Fibroblast of the aortic adventitia (primary cell): ENCODE results near the gene IMMP2L. TPM values are rescaled to one million over a fixed set of nuclear protein-coding genes. Genes with fewer than 3 reads are reported as not detected.

Source experiments
- DNase-seq: peaks from one replicate; pipeline ENCODE4 v3.0.0-alpha.2; 2010; ENCODE audit warnings: low read depth
- H3K4me3 ChIP-seq: 2 replicates; pipeline ENCODE4 v1.5.1; 2011; ENCODE audit warnings: low read depth, mild to moderate bottlenecking, control low read depth, low read length, moderate library complexity
- CTCF ChIP-seq: IDR thresholded peaks from 2 replicates; pipeline ENCODE4 v1.5.1; 2011; ENCODE audit warnings: mild to moderate bottlenecking, low read length, control low read depth, inconsistent platforms; ENCODE audit not compliant: insufficient read depth
- total RNA-seq: library from RNA; depleted of rRNA; stranded (reverse); fragments of >200 nt; gene quantifications from 2 replicates; pipeline ENCODE4 v1.2.3, GENCODE V29; 2012; ENCODE audit warnings: low replicate concordance

IMMP2L gene
- total RNA-seq, 1 donor = 9.9 TPM

- H3K4me3 ChIP-seq = no peak overlapping the region
- TF ChIP-seq CTCF = no peak
- no peak for DNase-seq
Measured at GRCh38 chr7:110894111-110894510, 668.2 kb downstream of the IMMP2L start.

- H3K4me3 ChIP-seq = no peak overlapping the region
- no peak for DNase-seq
- no peak for TF ChIP-seq CTCF
Measured at GRCh38 chr7:110891197-110891596, 671.1 kb downstream of the IMMP2L start.

GRCh38 chr7:110890101-110890500 lies 672.2 kb downstream of the IMMP2L start:
- no peak for TF ChIP-seq CTCF
- no peak overlapping the region for H3K4me3 ChIP-seq
- no peak for DNase-seq

- no peak overlapping the region for H3K4me3 ChIP-seq
- no peak for TF ChIP-seq CTCF
- DNase-seq = no peak
Measured at GRCh38 chr7:110889335-110889734, 673.0 kb downstream of the IMMP2L start.

GRCh38 chr7:110888641-110889040 lies 673.7 kb downstream of the IMMP2L start:
- no peak overlapping the region for H3K4me3 ChIP-seq
- DNase-seq = no peak
- TF ChIP-seq CTCF = no peak

- no peak for TF ChIP-seq CTCF
- DNase-seq = no peak
- no peak overlapping the region for H3K4me3 ChIP-seq
Measured at GRCh38 chr7:110885474-110885873, 676.8 kb downstream of the IMMP2L start.

- no peak for TF ChIP-seq CTCF
- DNase-seq = no peak
- no peak overlapping the region for H3K4me3 ChIP-seq
Measured at GRCh38 chr7:110881721-110882120, 680.6 kb downstream of the IMMP2L start.
